Stimulated activated CD4-positive, alpha-beta T cell treated with anti-CD3 and anti-CD28 coated beads, TNF-alpha, amount 100 ng/mL, for 48 hours (primary cell): Measurements from ENCODE around the gene SORCS2.

ENCODE experiments used
- DNase-seq, 3 donors: peaks; one replicate each; pipeline ENCODE4 v3.0.0-alpha.2; 2020; ENCODE audit warnings: low read depth in 3 of 3

The SORCS2 gene

DNA sequence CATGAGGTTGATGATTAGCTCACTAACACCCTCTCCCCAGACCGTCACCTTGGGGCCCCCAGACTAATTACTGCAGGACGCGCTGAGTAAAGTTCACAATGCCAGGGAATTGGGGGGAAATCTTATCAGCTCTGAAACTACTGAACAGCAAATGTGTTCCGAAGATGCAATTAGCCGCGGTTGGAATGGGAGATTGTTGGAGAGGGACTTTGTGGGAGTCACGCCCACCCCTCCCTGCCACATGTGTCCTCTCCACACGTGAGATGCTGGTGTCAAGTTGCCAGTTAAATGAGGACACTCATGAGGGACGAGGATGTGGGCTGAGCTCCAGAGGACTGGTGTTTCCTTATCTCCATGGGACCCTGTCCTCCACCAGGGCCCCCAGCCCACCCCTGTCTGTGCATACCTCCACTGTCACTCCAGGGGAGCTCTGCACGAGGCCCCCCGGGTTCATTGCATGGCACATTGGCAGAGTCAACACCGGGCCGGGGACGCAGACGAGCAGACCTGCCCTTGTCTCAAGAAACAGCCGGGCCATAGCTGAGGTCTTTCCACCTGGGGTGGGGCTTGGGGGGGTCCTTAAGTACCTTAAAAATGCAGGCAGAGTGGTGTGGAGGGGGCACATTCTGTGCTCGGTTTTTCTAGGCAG, 417.8 kb downstream of the SORCS2 start:
- DNase-seq: no peak

DNA sequence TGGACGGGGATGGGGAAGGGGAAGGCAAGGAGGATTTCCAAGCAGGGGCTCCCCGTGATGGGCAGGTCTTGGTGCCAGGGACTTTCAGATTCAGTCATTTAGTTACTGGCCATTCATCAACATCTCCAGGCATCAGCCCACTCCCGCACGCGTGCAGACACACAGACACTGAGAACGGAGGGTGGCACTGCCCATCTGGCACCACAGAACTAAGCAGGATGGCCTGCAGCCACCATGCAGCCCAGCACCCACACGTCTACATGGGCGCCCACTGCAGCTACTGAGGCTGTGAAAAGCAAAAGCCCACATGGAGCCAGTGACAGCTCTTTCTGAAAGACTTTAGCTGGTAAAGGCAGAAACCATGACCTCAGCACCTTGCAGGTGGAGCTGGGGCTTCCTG, 418.5 kb downstream of the SORCS2 start:
- DNase-seq: no peak

GRCh38 chr4:7612311-7612897, 420.1 kb downstream of the SORCS2 start:
- no peak for DNase-seq

DNA sequence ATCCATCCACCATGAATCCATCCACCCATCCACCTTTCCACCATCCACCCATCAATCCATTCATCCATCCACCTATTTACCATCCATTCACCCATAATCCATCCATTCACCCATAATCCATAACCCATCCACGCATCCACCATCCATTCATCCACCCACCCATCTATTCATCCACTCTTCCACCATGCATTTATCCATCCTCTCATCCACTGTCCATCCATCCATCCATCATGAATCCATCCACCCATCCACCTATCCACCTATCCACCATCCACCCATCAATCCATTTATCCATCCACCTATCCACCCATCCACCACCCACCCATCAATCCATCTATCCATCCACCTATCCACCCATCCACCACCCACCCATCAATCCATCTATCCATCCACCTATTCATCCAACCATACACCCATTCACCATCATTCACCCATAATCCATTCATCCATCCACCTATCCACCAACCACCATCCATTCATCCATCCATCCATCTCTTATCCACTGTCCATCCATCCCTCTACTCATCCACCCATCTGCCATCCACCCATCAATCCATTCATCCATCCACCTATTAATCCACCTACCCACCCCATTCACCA, 422.1 kb downstream of the SORCS2 start:
- no peak for DNase-seq

GRCh38 chr4:7616193-7616592, 423.9 kb downstream of the SORCS2 start:
- DNase-seq: no peak

DNA sequence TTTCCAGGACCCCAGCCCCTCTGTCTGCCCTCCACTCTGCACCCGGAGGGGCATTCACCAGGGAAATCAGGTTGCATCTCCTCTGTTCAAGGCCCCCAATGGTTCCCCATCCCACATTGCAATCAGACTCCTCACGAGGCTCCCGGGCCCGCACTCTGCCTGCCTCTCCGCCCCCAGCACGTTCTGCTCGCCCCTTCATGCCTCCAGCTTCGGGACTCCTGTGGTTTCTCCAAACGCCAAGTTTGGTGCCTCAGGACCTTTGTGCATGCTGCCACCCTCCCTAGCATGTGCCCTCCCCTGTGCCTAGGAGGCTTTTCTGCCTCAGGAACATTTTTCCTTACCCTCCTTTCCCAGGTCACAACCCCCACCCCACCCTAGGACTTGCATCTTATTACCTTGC, 426.0 kb downstream of the SORCS2 start:
- no peak for DNase-seq

GRCh38 chr4:7620086-7620813, 427.9 kb downstream of the SORCS2 start:
- DNase-seq: no peak

DNA sequence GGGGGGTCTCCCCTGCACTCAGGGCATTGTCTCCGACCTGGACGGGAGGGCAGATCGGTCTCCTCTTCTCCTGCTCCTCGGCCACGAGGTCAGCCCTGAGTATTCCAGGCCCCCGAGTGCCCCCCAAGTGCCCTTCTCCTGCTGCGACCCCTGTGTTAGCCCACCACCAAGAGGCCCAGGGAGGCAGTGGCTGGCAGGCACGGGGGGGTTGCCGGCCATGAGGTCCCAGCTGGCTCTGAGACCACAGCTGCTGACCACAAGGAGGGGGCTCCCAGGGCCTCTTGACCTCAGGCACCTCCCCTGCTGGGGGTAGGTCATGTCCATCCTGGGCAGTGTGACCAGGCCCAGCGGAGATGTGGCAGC, 428.5 kb downstream of the SORCS2 start:
- DNase-seq: no peak

GRCh38 chr4:7621252-7622035, 429.1 kb downstream of the SORCS2 start:
- no peak for DNase-seq

DNA sequence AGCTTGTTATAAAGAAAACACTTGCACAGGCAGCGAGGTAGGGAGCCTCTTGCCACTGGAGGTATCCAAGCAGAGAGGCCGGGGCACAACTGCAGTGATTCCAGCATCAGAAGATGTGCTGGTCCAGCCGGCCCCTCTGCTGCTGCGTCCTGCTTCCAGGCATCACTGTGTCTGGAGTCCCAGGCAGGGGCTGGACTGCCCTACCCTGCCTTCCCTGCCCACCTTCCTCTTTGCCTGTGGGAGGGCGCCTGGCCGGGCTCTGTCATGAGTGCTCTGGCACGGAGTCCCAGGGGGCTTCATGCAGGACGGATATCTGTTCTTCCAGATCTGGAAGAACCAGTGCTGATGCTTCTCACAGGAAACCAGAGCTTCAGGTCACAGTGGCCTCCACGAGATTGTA, 430.0 kb downstream of the SORCS2 start:
- DNase-seq: no peak

DNA sequence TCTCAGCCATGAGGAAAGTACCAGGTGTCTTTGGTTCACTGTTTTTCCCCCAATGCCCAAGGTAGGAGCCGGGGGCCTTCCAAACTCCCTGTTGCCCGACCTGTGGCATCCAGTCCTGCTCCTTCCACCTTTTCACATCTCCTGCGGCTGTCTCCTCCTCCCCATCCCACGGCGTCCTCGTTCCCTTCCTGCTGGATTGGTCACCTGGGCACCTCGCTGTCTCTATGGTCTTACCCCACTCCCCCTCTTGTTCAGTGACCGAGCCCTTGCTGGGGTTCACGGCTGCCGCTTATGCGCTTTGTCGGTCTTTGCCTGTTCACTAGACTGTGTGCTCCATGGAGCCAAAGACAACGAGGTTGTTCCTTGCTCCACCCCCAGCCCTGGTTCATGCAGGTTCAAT, 431.1 kb downstream of the SORCS2 start:
- DNase-seq: no peak

- DNase-seq: no peak
Measured at GRCh38 chr4:7624396-7624980, 432.1 kb downstream of the SORCS2 start.

DNA sequence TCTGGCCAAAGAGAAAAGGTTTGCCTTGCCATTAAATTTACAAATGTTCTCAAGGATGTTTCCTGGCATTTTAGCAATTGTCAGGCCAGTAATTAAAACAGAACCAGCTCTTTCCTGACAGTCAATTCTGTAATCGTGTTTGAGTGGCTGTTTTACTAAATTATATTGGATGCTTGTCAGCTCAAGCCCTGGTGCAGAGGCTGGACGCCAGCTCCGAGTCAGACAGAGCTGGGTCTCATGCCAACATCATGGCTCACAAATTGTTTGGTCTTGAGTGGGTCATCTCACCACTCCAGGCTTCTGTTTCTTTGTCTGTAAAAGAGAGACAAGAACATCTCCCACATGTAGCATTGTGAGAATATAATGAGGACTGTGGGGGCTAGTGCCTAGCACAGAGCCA, 432.7 kb downstream of the SORCS2 start:
- no peak for DNase-seq

DNA sequence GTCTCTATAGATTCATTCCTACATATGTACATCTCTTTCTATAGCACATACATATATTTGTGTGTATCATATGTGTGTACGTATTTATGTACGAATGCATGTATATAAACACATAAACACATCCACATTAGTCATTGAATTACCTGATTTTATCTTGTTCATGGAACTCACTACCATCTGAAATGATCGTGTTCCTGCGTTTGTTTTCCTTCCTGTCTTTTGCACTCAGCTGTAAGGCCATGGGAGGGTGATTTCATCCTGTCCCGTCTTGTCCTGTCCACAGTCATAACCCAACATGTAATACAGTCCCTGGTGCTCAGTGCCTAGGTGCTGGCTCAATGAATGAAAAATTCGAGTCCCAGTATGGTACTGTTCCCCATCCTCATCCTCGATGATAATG, 434.2 kb downstream of the SORCS2 start:
- no peak for DNase-seq

- DNase-seq: no peak
Measured at GRCh38 chr4:7627251-7628250, 435.2 kb downstream of the SORCS2 start.

- DNase-seq: no peak
Measured at GRCh38 chr4:7628432-7628831, 436.1 kb downstream of the SORCS2 start.

GRCh38 chr4:7629501-7630254, 437.3 kb downstream of the SORCS2 start:
- no peak for DNase-seq

GRCh38 chr4:7630568-7631287, 438.4 kb downstream of the SORCS2 start:
- no peak for DNase-seq
